HG03039 (cell line): ENCODE measurements around the gene CTCF.
A peak's percentile ranks its signal among the peaks of the same experiment; 100 is the strongest.

Experiments used
- ATAC-seq: cut with Tn5 transposase; IDR thresholded peaks from one replicate; pipeline ENCODE4 v1.9.1; 2021; ENCODE audit warnings: mild to moderate bottlenecking, moderate library complexity; ENCODE audit not compliant: unreplicated experiment

CTCF gene

DNA sequence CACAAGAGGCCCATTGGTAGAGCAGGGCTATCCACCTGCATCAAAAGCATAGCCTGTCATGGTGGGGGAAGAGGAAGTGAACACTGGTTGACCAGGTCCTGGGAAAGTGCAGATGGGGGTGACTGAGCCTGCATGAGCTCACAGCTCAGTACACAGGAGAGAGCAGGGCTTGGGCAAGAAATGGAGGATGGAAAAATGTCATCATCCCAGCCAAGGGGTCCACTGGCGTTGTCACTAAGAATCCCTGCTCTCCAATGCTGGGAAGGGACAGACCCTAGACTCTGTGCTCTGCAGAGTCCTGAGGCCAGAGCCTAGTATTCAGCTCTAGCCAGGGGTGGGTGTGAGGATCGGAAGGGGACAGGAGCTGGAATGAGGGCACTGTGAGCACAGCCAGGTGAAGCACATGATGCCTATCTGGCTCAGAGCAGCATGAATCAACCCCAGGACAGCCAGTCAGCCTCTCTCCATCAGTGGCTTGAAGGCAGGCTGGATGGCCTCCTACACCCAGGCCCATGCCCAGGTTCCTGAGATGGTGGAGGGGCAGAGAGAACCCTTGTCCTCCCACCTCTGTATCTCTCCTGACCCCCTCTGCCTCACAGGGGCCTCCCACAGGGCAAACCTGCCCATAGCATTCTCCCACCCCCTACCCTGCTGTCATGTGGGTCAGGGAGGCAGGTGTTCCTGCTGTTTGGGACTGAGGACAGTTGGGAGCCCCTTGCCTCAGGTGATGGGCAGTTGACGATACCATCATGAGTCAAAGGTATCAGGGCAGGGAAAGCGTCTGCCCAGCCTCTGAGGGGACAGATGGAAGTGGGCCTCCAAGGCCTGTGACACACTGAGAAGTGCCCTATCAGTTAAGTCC lies 13.8 kb upstream of the CTCF start:
- ATAC-seq: no peak

DNA sequence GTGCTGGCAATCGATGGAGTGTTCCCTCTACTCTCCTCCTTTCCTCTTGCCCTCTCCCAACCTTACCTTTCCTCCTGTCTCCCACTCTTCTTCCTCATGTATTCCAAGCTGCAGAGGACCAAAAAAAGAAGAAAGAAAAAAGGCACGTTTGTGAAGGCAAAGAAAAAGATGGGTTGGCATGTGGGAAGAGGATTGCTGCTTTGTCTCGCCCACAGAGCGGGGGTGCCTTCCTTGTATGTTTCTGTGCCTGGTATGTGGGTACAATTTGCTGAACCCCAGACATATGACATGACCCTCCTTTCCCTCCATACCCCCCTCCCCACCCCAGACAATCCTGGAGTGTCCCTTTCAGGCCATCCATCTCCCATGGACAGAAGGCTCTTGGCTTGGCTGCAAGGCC lies 13.1 kb upstream of the CTCF start:
- no peak for ATAC-seq

DNA sequence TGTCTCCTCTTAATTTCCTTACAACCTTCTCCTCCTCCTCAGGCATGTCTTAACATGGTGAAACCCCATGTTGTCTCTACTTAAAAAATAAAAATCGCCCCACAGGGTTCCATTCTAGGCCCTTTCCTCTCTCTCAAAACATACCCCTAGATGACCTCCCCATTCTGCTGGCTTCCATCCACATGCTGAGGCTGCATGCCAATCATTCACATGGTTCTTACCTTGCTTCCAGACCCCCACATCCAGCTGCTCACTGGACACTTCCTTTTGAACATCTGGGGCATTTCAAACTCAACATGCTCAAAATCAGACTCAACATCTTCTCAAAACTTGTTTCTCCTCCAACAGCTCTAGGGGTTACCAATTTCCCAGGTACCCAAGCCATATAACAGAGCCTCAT lies 12.4 kb upstream of the CTCF start:
- ATAC-seq: no peak

DNA sequence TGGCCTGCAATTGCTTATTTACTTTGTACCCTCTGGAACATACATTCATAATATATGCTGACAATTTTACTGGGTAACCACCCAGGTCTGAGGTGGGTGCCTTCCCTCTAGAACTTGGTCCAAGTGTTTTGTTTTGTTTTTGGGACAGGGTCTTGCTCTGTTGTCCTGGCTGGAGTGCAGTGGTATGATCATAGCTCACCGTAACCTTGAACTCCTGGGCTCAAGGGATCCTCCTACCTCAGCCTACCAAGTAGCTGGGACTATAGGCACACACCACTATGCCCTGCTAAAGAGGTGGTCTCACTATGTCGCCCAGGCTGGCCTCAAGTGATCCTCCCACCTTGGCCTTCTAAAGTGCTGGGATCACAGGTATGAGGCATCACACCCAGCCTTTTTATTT lies 11.2 kb upstream of the CTCF start:
- ATAC-seq: no peak

DNA sequence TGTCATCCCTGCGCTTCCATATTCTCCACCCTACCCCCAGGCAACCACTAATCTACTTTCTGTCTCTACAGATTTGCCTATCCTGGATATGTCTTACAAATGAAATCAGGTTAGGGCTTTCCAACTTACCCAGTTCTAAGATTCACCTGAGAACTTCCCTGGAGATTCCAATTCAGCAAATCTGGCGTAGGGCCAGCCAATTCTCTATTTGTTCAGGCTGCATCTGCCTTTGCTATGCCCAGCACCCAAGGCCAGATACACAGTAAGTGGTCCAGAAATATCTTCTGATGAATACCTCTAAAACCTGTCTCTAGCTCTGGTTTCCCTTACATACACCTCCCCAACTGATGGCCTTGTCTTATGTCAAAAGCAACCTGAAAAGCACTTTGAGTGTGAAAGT lies 10.4 kb upstream of the CTCF start:
- ATAC-seq: no peak

DNA sequence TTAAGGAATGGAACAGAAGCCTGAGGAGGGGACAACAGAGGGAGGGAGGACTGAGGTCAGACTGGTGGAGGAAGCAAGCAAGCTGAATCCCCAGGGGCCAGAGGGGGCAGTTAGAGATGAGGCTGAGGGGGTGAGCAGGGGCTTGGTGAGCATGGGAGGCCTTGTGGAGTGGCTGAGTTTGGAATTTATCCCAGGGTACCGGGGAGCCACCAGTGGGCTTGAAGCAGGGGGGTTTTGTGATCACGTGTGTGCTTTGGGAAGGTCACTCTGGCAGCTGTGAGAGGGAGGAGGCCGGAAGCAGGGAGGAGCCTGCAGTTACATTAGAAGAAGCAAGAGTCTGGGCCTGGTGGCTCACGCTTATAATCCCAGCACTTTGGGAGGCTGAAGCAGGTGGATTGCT lies 9.8 kb upstream of the CTCF start:
- no peak for ATAC-seq

DNA sequence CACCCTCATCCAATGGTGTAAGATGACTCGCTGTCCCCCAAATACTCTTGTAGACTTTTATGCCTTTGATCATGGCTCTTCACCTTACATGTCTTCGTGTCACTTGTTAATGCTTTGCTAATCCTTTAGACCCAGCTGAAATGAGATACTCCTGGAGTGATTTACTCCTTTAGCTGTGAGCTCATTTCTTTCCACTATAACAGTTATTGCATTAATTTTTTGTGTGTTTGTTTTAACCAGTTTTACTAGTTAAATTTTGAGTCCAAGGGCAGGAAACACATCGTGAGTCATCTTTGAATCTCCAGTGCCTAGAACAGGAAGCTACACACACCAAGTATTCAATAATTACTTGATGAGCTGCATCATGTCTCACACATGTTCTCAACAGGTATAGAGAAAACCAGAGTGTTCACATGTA lies 6.5 kb upstream of the CTCF start:
- no peak for ATAC-seq

DNA sequence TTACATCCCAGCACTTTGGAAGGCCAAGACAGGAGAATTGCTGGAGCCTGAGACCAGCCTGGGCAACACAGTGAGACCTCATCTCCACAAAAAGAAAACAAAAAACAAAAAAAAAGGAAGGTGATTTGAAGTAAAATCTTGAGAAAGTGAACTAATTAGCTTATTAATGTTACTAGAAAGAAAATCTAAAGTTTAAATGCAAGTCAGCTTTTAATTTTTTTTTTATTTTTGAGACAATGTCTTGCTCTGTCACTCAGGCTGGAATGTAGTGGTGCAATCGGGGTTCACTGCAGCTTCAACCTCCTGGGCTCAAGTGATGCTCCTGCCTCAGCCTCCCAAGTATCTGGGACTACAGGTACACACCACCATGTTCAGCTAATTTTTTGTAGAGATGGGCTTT lies 3.5 kb upstream of the CTCF start:
- no peak for ATAC-seq

DNA sequence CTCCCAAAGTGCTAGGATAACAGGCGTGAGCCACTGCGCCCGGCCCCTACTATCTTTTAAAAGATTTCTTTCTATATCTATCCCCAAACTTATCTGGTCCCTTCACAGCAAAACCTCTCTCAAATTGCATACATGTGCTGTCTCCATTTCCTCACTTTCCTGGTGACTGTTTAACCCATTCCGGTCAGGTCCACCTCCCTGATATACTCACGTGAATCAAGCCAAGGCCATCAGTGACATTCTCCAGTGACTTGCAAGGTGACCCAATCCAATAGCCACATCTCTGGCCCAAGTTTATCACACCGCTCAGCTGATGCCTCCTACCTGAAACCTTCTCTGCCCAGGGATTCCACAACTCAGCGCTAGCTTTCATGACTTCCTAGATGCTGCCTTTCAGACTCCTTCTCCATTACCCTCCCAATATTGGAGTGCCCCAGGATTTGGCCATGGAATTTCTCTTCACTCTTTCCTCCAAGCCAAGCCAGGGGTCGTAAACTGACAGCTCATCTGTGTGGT lies 1.4 kb upstream of the CTCF start:
- ATAC-seq: no peak

DNA sequence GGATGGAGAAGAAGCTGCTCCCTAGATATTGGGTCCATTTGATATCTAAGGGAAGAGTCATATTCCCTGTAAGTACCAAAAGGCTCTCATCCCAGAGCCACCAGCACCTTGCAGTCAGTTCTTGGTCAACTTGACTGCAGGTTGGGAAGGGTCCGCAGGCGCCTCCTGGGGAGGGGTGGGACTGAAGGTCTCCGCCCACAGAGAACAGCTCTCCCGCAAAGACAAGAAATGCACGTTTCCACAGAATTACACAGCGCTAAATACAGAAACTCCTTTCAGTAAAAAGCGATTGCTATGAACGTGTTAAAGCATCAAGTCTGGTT lies 864 bp upstream of the CTCF start:
- ATAC-seq: no peak

DNA sequence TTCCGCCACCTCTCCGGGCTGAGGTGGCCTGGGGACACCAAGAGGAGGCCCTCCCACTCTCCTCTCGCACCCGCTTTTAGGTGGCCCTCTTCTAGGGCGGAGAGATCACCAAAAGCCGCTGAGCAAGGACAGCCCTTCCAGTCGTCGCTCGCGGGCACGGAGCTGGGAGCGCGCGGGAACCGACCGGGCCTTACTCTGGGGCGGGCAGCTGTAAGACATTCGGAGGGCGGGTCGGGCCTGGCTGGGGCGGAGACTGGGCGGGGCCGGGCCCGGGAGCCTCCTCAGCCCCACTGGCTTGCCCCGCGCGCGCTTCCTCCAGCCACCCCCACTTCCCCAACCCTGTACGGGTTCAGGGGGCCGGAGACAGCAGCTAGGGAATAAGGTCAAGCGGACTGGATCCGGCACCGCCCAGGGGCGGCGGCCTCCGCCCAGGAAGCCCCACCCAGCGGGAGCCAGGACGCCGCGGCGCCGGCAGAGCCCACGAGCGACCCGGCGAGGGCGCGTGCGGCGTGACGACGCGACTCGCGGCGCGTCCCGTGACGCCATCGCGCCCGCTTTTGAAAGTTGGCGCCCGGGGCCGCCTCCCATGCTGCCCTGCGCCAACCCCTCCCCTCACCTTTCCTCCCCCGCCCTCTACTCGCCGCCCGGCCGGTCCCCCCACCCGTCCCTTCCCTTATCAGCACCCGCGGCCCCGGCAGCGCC lies 351 bp upstream of the CTCF start:
- peak; percentile 75 for ATAC-seq

DNA sequence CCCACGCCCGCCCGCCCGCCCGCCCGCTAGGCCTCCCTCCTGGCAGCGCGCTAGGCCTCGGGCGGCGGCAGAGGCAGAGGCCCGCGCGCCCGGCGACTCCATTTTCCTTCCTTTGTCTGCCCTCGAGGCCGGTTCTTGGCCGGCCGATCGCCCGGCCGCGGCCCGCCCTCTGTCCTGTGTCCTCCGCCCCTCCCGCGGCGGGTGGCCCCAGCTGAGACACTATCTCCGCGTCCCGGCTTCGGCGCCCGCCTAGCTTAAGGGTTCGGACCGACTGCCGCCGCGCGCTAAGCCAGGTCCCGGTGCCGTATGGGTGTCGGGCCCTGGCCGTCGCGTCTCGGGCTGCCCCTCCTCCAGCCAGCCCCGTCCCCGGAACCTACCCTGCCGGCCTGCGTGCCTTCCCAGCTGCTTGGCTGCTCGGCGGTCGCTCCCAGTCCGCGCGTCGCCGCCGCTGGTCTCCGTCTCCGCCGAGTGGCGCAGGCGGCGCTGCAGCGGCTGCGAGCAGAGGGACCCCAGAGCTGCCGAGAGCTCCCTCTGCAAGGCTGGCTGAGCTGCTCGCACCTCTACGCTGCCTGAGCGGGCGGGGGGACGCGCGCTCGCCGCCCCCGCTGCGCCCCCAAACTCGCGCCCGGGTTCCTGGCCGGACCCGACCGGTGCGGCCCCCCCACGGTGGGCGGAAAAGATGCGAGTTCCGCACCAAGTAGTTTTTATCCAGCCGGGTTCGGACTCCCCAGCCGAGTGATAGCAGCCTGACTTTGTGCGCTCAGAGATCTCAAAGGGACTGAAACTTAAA lies 787 bp downstream of the CTCF start:
- peak; percentile 5 for ATAC-seq

DNA sequence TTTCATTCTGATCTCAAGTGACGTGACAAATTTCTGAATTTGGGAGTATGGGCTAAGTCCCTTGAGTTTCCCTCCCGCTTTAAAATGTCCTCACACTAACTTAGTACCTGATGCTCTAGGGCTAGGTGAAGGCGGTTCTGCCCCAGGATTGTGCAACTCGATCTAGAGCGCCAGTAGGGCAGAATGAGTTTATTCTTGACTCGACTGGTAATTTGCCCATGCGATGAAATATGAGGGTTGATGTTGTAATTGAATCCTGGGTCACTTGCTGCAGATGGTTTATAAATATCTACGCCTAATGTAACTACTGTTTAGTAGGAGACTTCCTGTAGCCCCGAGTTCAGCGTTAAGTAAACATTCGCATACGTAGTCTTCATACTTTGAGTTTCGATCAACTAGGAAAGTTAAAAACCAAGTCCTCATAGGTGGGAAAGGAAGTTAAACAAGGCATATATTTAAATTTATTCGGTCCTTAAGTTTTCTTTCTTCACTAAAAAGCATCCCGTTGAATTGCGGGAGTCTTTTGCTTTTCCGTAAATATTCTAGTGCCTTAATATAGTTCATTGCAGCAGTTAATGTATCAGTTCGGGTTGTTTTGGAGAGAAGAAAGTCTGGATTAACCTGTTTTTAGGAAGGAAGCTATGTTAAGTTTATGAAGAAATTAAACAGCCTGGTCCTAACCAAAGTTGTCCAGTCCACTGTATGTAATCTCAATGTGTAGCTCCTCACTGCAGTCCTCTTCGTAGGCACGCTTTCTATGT lies 1.6 kb downstream of the CTCF start:
- ATAC-seq: no peak

DNA sequence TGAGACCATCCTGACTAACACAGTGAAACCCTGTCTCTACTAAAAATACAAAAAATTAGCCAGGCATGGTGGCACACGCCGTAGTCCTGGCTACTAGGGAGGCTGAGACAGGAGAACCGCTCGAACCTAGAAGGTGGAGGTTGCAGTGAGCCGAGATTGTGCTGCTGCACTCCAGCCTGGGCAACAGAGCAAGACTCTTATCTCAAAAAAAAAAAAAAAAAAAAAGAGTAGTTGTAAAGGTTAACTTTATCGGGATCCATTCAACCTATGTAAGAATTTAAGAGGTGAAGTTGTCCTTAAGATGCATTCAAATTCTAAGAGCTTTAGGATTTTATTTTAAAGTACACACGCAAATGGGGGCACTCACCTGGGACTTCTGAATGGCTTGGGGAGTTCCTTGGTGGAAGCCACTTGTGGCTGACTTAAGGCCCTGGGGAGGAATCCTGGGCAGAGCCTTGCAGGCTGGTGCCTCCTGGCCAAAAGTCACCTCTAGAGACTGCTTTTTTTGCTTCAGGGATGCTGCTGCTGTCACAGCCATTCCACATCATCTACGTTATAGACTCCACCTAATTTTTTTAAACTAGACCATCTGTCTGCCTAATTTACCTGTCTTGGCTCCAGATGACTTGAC lies 3.3 kb downstream of the CTCF start:
- no peak for ATAC-seq

DNA sequence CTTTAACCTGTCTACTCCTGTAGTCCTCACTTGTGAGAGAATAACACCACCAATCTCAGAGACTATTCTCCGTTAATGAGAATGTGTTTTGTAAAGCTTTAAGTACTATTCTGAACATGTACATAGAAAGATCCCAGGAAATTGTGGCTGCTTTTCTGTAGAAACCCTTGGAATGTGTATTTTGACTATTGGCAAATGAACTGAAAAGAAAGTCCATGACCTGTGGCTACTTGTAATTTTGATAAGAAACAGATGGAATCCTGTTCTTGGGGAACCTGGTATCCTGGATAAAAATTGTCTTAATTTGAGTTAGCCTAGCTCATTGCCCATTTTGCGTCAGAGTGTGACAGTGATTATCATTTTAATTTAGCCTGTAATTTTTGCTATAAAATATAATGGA lies 9.1 kb downstream of the CTCF start:
- no peak for ATAC-seq

DNA sequence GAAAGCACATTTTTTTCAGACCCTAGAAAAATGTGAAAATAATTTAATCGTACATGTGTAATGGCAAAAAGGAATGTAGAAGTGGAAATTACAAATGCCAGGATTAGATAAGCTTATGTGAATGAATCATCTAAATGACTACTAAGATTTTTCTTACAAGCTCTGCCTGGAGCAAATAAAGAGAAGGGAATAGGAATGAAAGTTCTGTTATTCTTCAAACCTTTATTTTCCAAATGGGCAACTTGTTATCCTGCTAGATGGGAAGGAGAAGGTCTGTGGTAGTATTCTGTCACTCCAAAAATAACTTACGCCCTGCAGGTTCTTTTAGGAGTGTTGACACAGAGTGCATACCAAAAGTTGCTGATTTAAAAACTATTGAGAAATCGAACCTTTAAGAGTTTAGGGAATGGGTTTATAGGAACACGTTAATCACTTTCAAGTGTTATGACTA lies 9.7 kb downstream of the CTCF start:
- ATAC-seq: no peak

DNA sequence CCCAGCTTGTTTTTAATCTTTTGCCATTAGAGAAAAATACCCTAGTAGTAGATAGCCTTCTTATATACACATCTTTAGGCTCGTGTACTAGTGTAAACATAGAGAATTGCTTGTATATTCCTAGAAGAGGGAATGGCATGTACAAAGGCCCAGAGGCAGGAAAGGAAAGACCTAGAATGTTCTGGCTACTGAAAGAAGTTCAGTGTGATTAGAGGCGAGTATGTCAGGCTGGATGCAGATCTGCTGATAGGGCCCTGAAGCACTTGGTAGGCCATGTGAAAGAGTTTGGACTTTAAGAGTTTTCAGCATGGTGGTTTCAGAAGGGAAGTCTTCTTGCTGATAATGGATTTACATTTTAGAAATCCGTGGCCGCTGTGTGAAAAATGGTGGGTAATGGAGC lies 17.4 kb downstream of the CTCF start:
- ATAC-seq: no peak

DNA sequence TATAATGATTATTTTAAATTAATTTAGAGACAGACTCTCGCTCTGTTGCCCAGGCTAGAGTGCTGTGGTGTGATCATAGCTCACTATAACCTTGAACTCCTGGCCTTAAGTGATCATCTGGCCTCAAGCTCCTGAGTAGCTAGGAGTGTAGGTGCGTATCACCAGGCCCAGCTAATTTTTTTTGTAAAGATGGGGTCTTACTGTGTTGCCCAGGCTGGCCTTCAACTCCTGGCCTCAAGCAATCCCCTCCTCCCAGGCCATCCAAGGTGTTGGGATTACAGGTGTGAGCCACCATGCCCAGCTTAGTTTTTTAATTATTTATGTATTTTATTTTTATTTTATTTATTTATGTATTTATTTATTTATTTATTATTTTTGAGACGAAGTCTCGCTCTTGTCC lies 17.9 kb downstream of the CTCF start:
- no peak for ATAC-seq

DNA sequence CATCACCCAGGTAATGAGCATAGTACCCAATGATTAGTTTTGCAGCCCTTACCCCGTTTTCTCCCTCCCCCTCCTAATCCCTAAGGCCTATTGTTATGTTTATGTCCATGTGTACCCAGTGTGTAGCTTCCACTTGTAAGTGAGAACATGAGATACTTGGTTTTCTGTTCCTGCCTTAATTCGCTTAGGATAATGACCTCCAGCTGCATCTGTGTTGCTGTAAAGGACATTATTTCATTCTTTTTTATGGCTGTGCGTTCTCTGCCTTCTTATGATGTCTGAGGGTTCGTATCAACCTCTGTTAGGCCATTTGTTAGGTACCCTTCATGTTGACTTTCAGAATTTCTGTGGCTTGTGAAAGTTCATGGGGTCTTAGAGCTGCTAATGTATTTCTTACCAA lies 31.0 kb downstream of the CTCF start:
- no peak for ATAC-seq

DNA sequence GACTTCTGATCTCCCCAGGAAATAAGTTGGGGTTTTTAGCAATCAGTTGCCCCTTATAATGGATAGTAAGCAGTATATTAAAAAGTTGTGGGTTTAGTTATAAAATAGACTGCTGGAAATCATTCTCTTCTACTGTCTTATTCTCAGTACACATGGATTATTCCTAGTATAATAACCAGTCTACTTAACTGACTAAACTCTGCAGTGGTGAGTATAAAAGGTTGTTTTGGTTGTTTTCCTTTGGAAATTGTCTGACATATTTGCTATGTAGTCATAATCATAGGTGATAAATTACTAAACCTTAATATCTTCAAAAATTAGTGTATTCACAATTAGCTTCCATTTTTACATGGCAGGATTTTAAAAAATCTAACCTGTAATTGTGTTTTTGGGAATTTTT lies 31.4 kb downstream of the CTCF start:
- ATAC-seq: no peak
